ENCODE measurements around the gene PHLDA2. TPM values are rescaled to one million over a fixed set of nuclear protein-coding genes. Genes with fewer than 3 reads are reported as not detected.

Gene PHLDA2
- total RNA-seq, 1 donor from 2014 or later, result 0.42 TPM

DNA sequence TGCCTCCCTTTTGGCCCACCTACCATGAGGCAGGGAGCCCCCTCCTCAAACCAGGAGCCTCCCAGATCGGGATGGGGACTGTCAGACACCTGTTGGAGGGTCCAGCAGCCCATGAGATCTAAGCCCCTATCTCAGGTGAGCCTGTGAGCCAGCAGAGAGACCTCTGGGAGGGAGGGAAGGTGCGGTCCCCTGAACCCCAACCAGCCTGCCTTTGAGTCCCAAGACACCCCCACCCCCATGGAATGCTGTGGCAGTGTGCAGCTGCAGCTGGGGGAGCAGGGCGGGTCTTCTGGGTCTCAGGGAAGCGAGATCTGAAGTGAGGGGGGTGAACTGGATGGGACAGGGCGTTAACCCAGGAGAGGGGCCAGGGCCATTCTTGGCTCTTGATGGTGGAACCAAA lies 42.3 kb downstream of the PHLDA2 start:
- H3K4me3 Mint-ChIP-seq, result peak overlapping the region; percentile 65
- no peaks in the 10 kb centered on the region for H3K36me3 Mint-ChIP-seq (ENCODE audit: low read depth)
- intact Hi-C loops (cut with micrococcal nuclease), result loop anchor here (5.0 to 10.0 kb wide), 3 partner anchors 95 to 692 kb away; partner anchors contain the start of gene TRPM5
- no peak overlapping the region for H3K27ac Mint-ChIP-seq
- ATAC-seq (ENCODE audit: low read depth) (no peak), DNase-seq (no peak)
- CTCF ChIA-PET, result interaction anchor here (0.8 to 11.9 kb wide), 6 partner anchors 10 to 460 kb away, joined by 3 to 334 read pairs (median 8); a partner anchor contains a TSS
- H3K9me3 Mint-ChIP-seq, result no peaks in the 10 kb centered on the region
- peaks cover 15% of the 10 kb centered on the region for H3K4me1 Mint-ChIP-seq
- POLR2A ChIA-PET, result interaction anchor here (1.8 to 2.5 kb wide), 2 partner anchors 15 to 353 kb away, joined by 11 to 24 read pairs; a partner anchor contains a TSS
- peaks cover 8% of the 10 kb centered on the region for H3K27me3 Mint-ChIP-seq
- TF ChIP-seq, protein P1, sequence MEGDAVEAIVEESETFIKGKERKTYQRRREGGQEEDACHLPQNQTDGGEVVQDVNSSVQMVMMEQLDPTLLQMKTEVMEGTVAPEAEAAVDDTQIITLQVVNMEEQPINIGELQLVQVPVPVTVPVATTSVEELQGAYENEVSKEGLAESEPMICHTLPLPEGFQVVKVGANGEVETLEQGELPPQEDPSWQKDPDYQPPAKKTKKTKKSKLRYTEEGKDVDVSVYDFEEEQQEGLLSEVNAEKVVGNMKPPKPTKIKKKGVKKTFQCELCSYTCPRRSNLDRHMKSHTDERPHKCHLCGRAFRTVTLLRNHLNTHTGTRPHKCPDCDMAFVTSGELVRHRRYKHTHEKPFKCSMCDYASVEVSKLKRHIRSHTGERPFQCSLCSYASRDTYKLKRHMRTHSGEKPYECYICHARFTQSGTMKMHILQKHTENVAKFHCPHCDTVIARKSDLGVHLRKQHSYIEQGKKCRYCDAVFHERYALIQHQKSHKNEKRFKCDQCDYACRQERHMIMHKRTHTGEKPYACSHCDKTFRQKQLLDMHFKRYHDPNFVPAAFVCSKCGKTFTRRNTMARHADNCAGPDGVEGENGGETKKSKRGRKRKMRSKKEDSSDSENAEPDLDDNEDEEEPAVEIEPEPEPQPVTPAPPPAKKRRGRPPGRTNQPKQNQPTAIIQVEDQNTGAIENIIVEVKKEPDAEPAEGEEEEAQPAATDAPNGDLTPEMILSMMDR (IDR thresholded peaks at IDR 0.05), result no peak

DNA sequence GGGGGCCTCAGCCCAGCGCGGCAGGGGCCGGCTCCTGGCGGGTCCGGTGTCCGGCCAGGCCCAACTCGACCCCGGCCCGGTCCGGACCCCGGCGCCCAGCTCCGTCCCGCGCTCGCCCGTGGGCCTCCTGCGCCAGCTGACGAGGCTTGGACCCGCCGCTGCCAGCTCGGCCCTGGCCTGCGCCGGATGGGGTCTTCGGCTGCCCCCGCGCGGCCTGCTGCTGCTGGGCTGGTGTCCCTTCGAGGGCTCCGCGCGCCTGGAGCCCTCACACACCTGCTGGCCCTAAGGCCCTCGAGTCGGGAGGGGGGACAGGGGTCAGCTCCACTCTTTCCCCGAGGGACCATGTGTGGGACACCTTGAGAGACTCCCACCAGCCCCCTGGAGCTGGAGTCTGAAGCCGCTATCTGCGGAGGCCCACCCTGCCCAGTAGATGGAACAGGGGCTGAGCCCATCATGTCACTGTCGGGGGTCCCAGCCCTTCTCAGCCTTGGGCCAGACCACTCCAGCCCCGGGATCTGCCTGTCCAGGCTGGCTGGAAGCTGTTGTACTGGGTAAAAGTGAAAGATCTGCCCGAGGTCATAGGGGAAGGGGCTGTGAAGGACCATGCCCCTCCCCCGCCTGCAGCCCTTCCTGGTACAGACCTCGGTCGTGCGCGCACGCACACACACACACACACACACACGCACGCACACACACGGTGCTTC lies 42.9 kb downstream of the PHLDA2 start:
- H3K27me3 Mint-ChIP-seq, result peaks cover 8% of the 10 kb centered on the region
- intact Hi-C loops (cut with micrococcal nuclease), result loop anchor here (5.0 to 10.0 kb wide), 3 partner anchors 94 to 692 kb away; partner anchors contain the start of gene TRPM5
- ChIA-PET POLR2A (interaction anchor here (1.6 to 2.5 kb wide), 2 partner anchors 15 to 353 kb away, joined by 7 to 11 read pairs; a partner anchor contains a TSS), CTCF (interaction anchor here (2.3 to 11.9 kb wide), 2 partner anchors 354 to 459 kb away, joined by 12 to 334 read pairs; no protein-coding TSS in a partner anchor)
- ATAC-seq (ENCODE audit: low read depth), result no peak
- DNase-seq, result peak; percentile 40
- no peaks in the 10 kb centered on the region for H3K36me3 Mint-ChIP-seq (ENCODE audit: low read depth)
- no peak overlapping the region for H3K27ac Mint-ChIP-seq
- H3K4me3 Mint-ChIP-seq, result peak overlapping the region; percentile 65
- no peaks in the 10 kb centered on the region for H3K9me3 Mint-ChIP-seq
- peaks cover 9% of the 10 kb centered on the region for H3K4me1 Mint-ChIP-seq
- TF ChIP-seq, protein P1 (IDR thresholded peaks at IDR 0.05), result no peak

DNA sequence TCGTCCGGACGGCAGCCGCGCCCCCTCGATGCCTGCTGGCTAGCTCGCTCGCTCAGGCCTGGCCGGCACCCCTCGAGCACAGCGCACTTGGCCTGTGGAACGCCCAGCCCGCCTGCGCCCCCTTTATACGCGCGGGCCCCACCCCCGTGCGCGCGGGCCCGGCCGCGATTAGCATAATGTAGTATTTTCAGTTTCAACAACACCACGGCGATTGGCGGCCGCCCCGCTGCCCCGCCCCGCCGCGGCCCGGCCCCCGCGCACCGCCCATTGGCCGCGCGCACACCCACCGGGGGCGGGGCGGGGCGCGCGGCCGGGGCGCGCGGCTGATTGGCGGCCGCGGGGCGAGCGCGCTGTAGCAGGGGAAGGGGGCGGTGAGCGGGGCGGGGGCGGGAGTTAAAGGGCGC lies 43.5 kb downstream of the PHLDA2 start, which contains the start of gene CDKN1C:
CDKN1C (minus strand) TSS at position 98 of the 404 bp plus-strand sequence. CDS start 319 bp downstream, outside the sequence.
- Mint-ChIP-seq H3K27me3 (peaks cover 9% of the 10 kb centered on the region), H3K4me3 (peak within 1 kb of the TSS; percentile 90), H3K27ac (no peak within 1 kb of the TSS), H3K9me3 (no peaks in the 10 kb centered on the region), H3K4me1 (peaks cover 9% of the 10 kb centered on the region), H3K36me3 (ENCODE audit: low read depth) (no peaks in the 10 kb centered on the region)
- ChIA-PET CTCF (interaction anchor here (11.9 kb wide), 1 partner anchor 353 kb away, joined by 334 read pairs; no protein-coding TSS in a partner anchor), POLR2A (interaction anchor here (0.9 to 1.6 kb wide), 2 partner anchors 17 to 352 kb away, joined by 3 to 7 read pairs; a partner anchor contains a TSS)
- intact Hi-C loops (cut with micrococcal nuclease), result loop anchor here (1.0 to 10.0 kb wide), 5 partner anchors 93 to 691 kb away; partner anchors contain the start of genes CARS1, TRPM5 and TSSC4
- ATAC-seq (ENCODE audit: low read depth) (peak; percentile 90), DNase-seq (peak; percentile 77)
- TF ChIP-seq, protein P1 (IDR thresholded peaks at IDR 0.05), result no peak

DNA sequence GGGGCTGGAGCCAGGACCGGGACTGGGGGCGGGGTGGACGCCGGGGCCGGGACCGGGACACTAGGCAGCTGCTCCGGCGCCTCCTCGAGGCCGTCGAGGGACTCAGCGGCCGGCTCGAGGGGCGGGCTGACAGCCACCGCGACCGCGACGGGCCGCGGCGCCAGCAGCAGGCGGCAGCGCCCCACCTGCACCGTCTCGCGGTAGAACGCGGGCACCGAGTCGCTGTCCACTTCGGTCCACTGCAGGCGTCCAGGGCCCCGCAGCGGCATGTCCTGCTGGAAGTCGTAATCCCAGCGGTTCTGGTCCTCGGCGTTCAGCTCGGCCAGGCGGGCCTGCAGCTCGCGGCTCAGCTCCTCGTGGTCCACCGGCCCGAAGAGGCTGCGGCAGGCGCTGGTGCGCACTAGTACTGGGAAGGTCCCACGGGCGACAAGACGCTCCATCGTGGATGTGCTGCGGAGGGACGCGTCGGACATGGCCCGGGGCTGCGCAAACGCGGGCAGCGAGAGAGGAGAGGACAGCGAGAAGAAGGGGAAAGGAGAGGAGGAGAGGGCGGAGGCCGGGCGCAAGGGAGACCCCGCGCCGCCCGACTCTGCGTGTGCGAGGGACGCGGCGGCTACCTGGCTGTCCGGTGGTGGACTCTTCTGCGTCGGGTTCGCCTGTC lies 44.1 kb downstream of the PHLDA2 start:
- ChIA-PET CTCF (interaction anchor here (11.9 kb wide), 1 partner anchor 353 kb away, joined by 334 read pairs; no protein-coding TSS in a partner anchor), POLR2A (interaction anchor here (0.9 to 1.6 kb wide), 2 partner anchors 17 to 351 kb away, joined by 3 to 7 read pairs; a partner anchor contains a TSS)
- H3K27ac Mint-ChIP-seq, result no peak overlapping the region
- peak overlapping the region; percentile 90 for H3K4me3 Mint-ChIP-seq
- H3K36me3 Mint-ChIP-seq (ENCODE audit: low read depth), result no peaks in the 10 kb centered on the region
- DNase-seq (peak; percentile 50), ATAC-seq (ENCODE audit: low read depth) (peak; percentile 3)
- no peaks in the 10 kb centered on the region for H3K9me3 Mint-ChIP-seq
- TF ChIP-seq, protein P1 (IDR thresholded peaks at IDR 0.05), result no peak
- H3K27me3 Mint-ChIP-seq, result peaks cover 9% of the 10 kb centered on the region
- intact Hi-C loops (cut with micrococcal nuclease), result loop anchor here (1.0 to 10.0 kb wide), 5 partner anchors 93 to 690 kb away; partner anchors contain the start of genes CARS1, TRPM5 and TSSC4
- peaks cover 9% of the 10 kb centered on the region for H3K4me1 Mint-ChIP-seq

All from activated B cell treated with CpG ODN at 0.5 μM for 24 hours (primary cell).